GM12878 (cell line): ENCODE results near the gene RPUSD3. TPM values are rescaled to one million over a fixed set of nuclear protein-coding genes. Genes with fewer than 3 reads are reported as not detected.
A peak's percentile ranks its signal among the peaks of the same experiment; 100 is the strongest.

ENCODE experiments used
- ATAC-seq: fragments of 200-7000 bp; cut with Tn5 transposase; 3 replicates; pipeline ENCODE4 v1.9.1; 2020; ENCODE audit warnings: mild to moderate bottlenecking, moderate library complexity
- BruUV-seq: library from RNA; stranded (reverse); fragments of 400-500 nt; replicated peaks from 2 replicates; lab custom pipeline; 2021; lab: Mats Ljungman, UMichigan
- CTCF ChIA-PET: fragments of 300-600 bp; sonication (Branson Sonifier 250); formaldehyde crosslinking; extraction: SDS; loops from one replicate; lab custom pipeline; 2021; ENCODE audit warnings: inconsistent platforms; lab: Yijun Ruan, JAX
- POLR2A ChIA-PET: fragments of 350-600 bp; formaldehyde crosslinking; extraction: SDS; loops from one replicate; lab custom pipeline; 2021; ENCODE audit warnings: inconsistent platforms; lab: Charles Lee
- RAD21 ChIA-PET: fragments of 300-600 bp; sonication (Branson Sonifier 250); formaldehyde crosslinking; loops from one replicate; lab custom pipeline; 2023; ENCODE audit warnings: antibody characterized with exemption; ENCODE audit not compliant: unreplicated experiment; lab: Charles Lee
- SMC1A ChIA-PET: fragments of 300-600 bp; sonication (Branson Sonifier 250); formaldehyde crosslinking; loops from one replicate; lab custom pipeline; 2023; ENCODE audit not compliant: unreplicated experiment, uncharacterized antibody; lab: Charles Lee
- DNase-seq: peaks from one replicate; pipeline ENCODE4 v3.0.0-alpha.2; 2011; ENCODE audit warnings: low read depth, low spot score
- FAIRE-seq: peaks from 3 replicates; lab custom pipeline; 2011; peaks lifted over from hg19 to GRCh38; lab: Jason Lieb, UNC
- H2AFZ ChIP-seq: 2 replicates; pipeline ENCODE4 v1.6.0; 2011; ENCODE audit warnings: low read depth, low read length, control low read depth; ENCODE audit not compliant: control insufficient read depth
- H3K27ac ChIP-seq: 2 replicates; pipeline ENCODE4 v1.5.1; 2011; ENCODE audit warnings: control low read depth; ENCODE audit not compliant: control insufficient read depth, insufficient read depth
- H3K27me3 ChIP-seq, 2 experiments: replicated peaks in 1 of 2; 2 replicates each; pipeline versions ENCODE4 v1.6.0 to v1.6.1; 2011; ENCODE audit warnings: low read length in 1 of 2; ENCODE audit not compliant: control insufficient read depth in 2 of 2, insufficient read depth in 2 of 2
- H3K36me3 ChIP-seq, 2 experiments: 2 replicates each; pipeline ENCODE4 v1.5.1; 2011; ENCODE audit warnings: low read length in 1 of 2; ENCODE audit not compliant: control insufficient read depth in 2 of 2, insufficient read depth in 2 of 2
- H3K4me1 ChIP-seq: 2 replicates; pipeline ENCODE4 v1.6.1; 2011; ENCODE audit warnings: mild to moderate bottlenecking, low read length, moderate library complexity, mixed read lengths; ENCODE audit not compliant: control insufficient read depth, insufficient read depth
- H3K4me2 ChIP-seq: 2 replicates; pipeline ENCODE4 v1.6.0; 2011; ENCODE audit warnings: control low read depth; ENCODE audit not compliant: control insufficient read depth, insufficient read depth
- H3K4me3 ChIP-seq: fragments of 200-600 bp; sonication (generic); 2 replicates; pipeline ENCODE4 v1.5.1; 2016
- H3K79me2 ChIP-seq: 2 replicates; pipeline ENCODE4 v1.6.0; 2011; ENCODE audit warnings: low read length; ENCODE audit not compliant: control insufficient read depth, insufficient read depth
- H3K9ac ChIP-seq: 2 replicates; pipeline ENCODE4 v1.8.0; 2011; ENCODE audit warnings: low read length, control low read depth, mixed read lengths; ENCODE audit not compliant: control insufficient read depth, insufficient read depth
- H3K9me3 ChIP-seq: replicated peaks from 3 replicates; pipeline ENCODE4 v1.5.1; 2011; ENCODE audit warnings: mild to moderate bottlenecking, low read length; ENCODE audit not compliant: control insufficient read depth, insufficient read depth
- H4K20me1 ChIP-seq: 2 replicates; pipeline ENCODE4 v1.6.0; 2011; ENCODE audit not compliant: control insufficient read depth, insufficient read depth
- ASH2L ChIP-seq: fragments of 300-600, 200-600 bp; sonication (generic); IDR thresholded peaks from 2 replicates; pipeline ENCODE4 v1.6.1; 2017; ENCODE audit warnings: low read depth, mild to moderate bottlenecking, borderline replicate concordance
- ATF3 ChIP-seq: IDR thresholded peaks from 2 replicates; pipeline ENCODE4 v1.6.1; 2011; ENCODE audit warnings: low read depth, mild to moderate bottlenecking, low read length, moderate library complexity, borderline replicate concordance; ENCODE audit errors: extremely low read depth
- BACH1 ChIP-seq: fragments of 450-650 bp; IDR thresholded peaks from 2 replicates; pipeline ENCODE4 v1.6.1; 2017; ENCODE audit warnings: mild to moderate bottlenecking, borderline replicate concordance
- CEBPB ChIP-seq, 2 experiments: fragments of 150-350 bp in 1 of 2; IDR thresholded peaks; 2 replicates each; pipeline ENCODE4 v1.6.1; 2012 to 2014; ENCODE audit warnings: low read depth in 2 of 2, low read length in 2 of 2, borderline replicate concordance in 1 of 2, inconsistent platforms in 1 of 2
- CREM ChIP-seq: IDR thresholded peaks from 2 replicates; pipeline ENCODE4 v1.6.1; 2014; ENCODE audit warnings: antibody characterized with exemption, low read depth
- MYC ChIP-seq: IDR thresholded peaks from 2 replicates; pipeline ENCODE4 v1.6.1; 2011; ENCODE audit warnings: mild to moderate bottlenecking, low read length, moderate library complexity, inconsistent platforms; ENCODE audit not compliant: insufficient read depth, insufficient replicate concordance, insufficient read length, severe bottlenecking
- NFYB ChIP-seq: IDR thresholded peaks from 2 replicates; pipeline ENCODE4 v1.6.1; 2011; ENCODE audit warnings: low read depth, mild to moderate bottlenecking, low read length, improper control_type of control experiment, moderate library complexity; ENCODE audit not compliant: insufficient read depth
- ZBTB40 ChIP-seq: fragments of 450-650 bp; IDR thresholded peaks from 2 replicates; pipeline ENCODE4 v1.6.1; 2016; ENCODE audit warnings: mild to moderate bottlenecking, moderate library complexity, borderline replicate concordance
- WGBS: methylation state at CpG from one replicate; pipeline ENCODE4 v1.1.6; 2016; ENCODE audit warnings: low lambda C conversion rate; ENCODE audit not compliant: insufficient replicate concordance, insufficient coverage; ENCODE audit errors: missing lambda C conversion rate; 5-methylcytosine and 5-hydroxymethylcytosine counted together
- in situ Hi-C: fragments of 300-500 bp; cut with MboI; formaldehyde crosslinking; loops from 9 replicates; pipeline ENCODE4 v1.14.3; 2018; ENCODE audit warnings: mixed read lengths
- intact Hi-C: fragments of 100-400 bp; cut with micrococcal nuclease; formaldehyde crosslinking; loops from one replicate; pipeline ENCODE4 v1.14.2; 2022; ENCODE audit not compliant: unreplicated experiment
- polyA plus RNA-seq, 11 experiments: library from polyadenylated mRNA; depleted of rRNA in 4 of 11; unstranded in 6 of 11; stranded (reverse) in 5 of 11; fragments of >200 nt; fragmentation: Nextera tagmentation in 4 of 11; fragmentation: Illumina TruSeq in 1 of 11; extraction: Ambion mirVana in 4 of 11; extraction: Trizol in 1 of 11; gene quantifications; 1 replicate in 1 of 11; 2 replicates in 10 of 11; pipeline versions ENCODE4 v1.2.1 to v1.2.3, GENCODE V29; 2011 to 2016; ENCODE audit warnings: inconsistent platforms in 2 of 11, missing spikeins in 2 of 11, low read depth in 1 of 11
- total RNA-seq, 4 experiments: library from RNA; depleted of rRNA in 3 of 4; stranded (reverse); fragments of >200 nt in 3 of 4; fragmentation: Illumina TruSeq in 1 of 4; extraction: Trizol in 1 of 4; gene quantifications; 2 replicates each; pipeline versions ENCODE4 v1.2.1 to v1.2.3, GENCODE V29; 2013 to 2021
- TF ChIP-seq, protein P1 (sequence below): IDR thresholded peaks from 2 replicates; pipeline ENCODE4 v1.6.1; 2012; ENCODE audit warnings: improper control_type of control experiment, low read depth, low read length; ENCODE audit not compliant: insufficient replicate concordance
- TF ChIP-seq, protein P2 (sequence below): fragments of 450-650 bp; IDR thresholded peaks from 2 replicates; pipeline ENCODE4 v1.6.1; 2016; ENCODE audit warnings: mild to moderate bottlenecking

RPUSD3 gene
- total and polyA plus RNA-seq, 10 of the 15 experiments (the other 5 are each of a cell fraction or from before 2014, with no cell fraction given), result 6.4 to 72.9 (median 41.8) TPM

DNA sequence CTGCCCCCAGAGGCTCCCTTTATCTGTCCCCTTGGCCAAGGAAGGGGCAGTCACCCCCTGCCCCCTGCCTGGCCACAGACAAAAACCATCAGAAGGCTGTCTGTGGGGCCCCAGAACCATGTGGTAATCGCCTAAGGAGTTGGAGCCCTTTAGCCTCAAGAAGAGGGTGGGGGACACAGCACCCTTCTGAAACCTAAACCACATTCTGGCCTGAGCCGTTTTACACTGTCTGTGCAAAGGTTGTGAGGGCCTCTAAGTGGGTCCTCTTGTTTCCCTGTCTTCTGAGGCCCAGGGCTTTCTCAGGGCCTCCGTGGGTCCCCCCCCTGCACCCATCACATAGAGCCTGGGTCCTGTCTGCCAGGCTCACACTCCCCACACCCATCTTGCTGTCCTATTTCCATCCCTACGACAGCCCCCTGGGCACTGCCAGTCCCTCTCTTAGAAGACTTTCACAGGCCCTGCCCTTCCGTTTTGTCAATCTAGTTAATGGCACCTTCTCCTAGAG lies 17.9 kb upstream of the RPUSD3 start:
- WGBS, result 20% methylated on average over 5 of the region's 5 CpGs
- ChIA-PET CTCF (interaction anchor here (1.1 kb wide), 1 partner anchor 69 kb away, joined by 4 read pairs; no protein-coding TSS in a partner anchor), RAD21 (interaction anchor here (1.0 kb wide), 1 partner anchor 134 kb away, joined by 3 read pairs; no protein-coding TSS in a partner anchor), POLR2A (no interaction called here), SMC1A (interaction anchor here (0.6 kb wide), 1 partner anchor 1026 kb away, joined by 3 read pairs; no protein-coding TSS in a partner anchor)
- Histone ChIP-seq H3K27me3 (peaks cover 2 to 3% of the 10 kb centered on the region in 2 experiments; a peak in 2 of 4 replicates), H3K4me2 (no peak overlapping the region), H3K27ac (no peak overlapping the region), H3K9ac (no peak overlapping the region), H3K79me2 (no peaks in the 10 kb centered on the region), H3K9me3 (no peaks in the 10 kb centered on the region), H4K20me1 (no peaks in the 10 kb centered on the region), H2AFZ (no peak overlapping the region), H3K36me3 (no peaks in the 10 kb centered on the region), H3K4me3 (no peak overlapping the region), H3K4me1 (no peaks in the 10 kb centered on the region)
- no TSS peak for BruUV-seq
- ATAC-seq (peak; percentile 23), FAIRE-seq (no peak), DNase-seq (no peak)
- intact Hi-C loops (no loop called here), in situ Hi-C loops (no loop called here)
- TF ChIP-seq CEBPB (IDR thresholded peaks at IDR 0.05; ENCODE audit: borderline replicate concordance in 1 of 2, low read depth in 2 of 2, low read length in 2 of 2), result no peak
- TF ChIP-seq ASH2L, result no peak
- no peak for TF ChIP-seq ATF3
- TF ChIP-seq, protein P1, sequence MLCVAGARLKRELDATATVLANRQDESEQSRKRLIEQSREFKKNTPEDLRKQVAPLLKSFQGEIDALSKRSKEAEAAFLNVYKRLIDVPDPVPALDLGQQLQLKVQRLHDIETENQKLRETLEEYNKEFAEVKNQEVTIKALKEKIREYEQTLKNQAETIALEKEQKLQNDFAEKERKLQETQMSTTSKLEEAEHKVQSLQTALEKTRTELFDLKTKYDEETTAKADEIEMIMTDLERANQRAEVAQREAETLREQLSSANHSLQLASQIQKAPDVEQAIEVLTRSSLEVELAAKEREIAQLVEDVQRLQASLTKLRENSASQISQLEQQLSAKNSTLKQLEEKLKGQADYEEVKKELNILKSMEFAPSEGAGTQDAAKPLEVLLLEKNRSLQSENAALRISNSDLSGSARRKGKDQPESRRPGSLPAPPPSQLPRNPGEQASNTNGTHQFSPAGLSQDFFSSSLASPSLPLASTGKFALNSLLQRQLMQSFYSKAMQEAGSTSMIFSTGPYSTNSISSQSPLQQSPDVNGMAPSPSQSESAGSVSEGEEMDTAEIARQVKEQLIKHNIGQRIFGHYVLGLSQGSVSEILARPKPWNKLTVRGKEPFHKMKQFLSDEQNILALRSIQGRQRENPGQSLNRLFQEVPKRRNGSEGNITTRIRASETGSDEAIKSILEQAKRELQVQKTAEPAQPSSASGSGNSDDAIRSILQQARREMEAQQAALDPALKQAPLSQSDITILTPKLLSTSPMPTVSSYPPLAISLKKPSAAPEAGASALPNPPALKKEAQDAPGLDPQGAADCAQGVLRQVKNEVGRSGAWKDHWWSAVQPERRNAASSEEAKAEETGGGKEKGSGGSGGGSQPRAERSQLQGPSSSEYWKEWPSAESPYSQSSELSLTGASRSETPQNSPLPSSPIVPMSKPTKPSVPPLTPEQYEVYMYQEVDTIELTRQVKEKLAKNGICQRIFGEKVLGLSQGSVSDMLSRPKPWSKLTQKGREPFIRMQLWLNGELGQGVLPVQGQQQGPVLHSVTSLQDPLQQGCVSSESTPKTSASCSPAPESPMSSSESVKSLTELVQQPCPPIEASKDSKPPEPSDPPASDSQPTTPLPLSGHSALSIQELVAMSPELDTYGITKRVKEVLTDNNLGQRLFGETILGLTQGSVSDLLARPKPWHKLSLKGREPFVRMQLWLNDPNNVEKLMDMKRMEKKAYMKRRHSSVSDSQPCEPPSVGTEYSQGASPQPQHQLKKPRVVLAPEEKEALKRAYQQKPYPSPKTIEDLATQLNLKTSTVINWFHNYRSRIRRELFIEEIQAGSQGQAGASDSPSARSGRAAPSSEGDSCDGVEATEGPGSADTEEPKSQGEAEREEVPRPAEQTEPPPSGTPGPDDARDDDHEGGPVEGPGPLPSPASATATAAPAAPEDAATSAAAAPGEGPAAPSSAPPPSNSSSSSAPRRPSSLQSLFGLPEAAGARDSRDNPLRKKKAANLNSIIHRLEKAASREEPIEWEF, result no peak
- TF ChIP-seq CREM, result no peak
- no peak for TF ChIP-seq BACH1
- TF ChIP-seq, protein P2, sequence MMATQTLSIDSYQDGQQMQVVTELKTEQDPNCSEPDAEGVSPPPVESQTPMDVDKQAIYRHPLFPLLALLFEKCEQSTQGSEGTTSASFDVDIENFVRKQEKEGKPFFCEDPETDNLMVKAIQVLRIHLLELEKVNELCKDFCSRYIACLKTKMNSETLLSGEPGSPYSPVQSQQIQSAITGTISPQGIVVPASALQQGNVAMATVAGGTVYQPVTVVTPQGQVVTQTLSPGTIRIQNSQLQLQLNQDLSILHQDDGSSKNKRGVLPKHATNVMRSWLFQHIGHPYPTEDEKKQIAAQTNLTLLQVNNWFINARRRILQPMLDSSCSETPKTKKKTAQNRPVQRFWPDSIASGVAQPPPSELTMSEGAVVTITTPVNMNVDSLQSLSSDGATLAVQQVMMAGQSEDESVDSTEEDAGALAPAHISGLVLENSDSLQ, result no peak
- TF ChIP-seq ZBTB40, result no peak
- TF ChIP-seq MYC, result no peak
- TF ChIP-seq NFYB, result no peak
